Neural progenitor cell (in vitro differentiated cells): ENCODE measurements around the gene ANKRD50. TPM values are rescaled to one million over a fixed set of nuclear protein-coding genes. Genes with fewer than 3 reads are reported as not detected.

Experiments
- DNase-seq: peaks from one replicate; pipeline ENCODE4 v3.0.0-alpha.2; 2016; ENCODE audit warnings: low spot score
- H2AFZ ChIP-seq: fragments of 200-600 bp; sonication (generic); replicated peaks from 2 replicates; pipeline ENCODE4 v1.6.1; 2016; ENCODE audit warnings: antibody characterized with exemption
- H3F3A ChIP-seq: fragments of 200-600 bp; sonication (generic); 2 replicates; pipeline ENCODE4 v1.6.1; 2016; ENCODE audit warnings: antibody characterized with exemption, low read depth
- H3K27ac ChIP-seq: fragments of 200-600 bp; sonication (generic); 2 replicates; pipeline ENCODE4 v1.5.1; 2016; ENCODE audit warnings: mild to moderate bottlenecking
- H3K27me3 ChIP-seq: fragments of 200-600 bp; sonication (generic); 2 replicates; pipeline ENCODE4 v1.6.1; 2016; ENCODE audit warnings: mild to moderate bottlenecking, moderate library complexity
- H3K36me3 ChIP-seq: fragments of 200-600 bp; sonication (generic); 2 replicates; pipeline ENCODE4 v1.5.1; 2016
- H3K4me1 ChIP-seq: fragments of 200-600 bp; sonication (generic); 2 replicates; pipeline ENCODE4 v1.6.1; 2016; ENCODE audit warnings: mixed run types
- H3K4me2 ChIP-seq: fragments of 200-600 bp; sonication (generic); 2 replicates; pipeline ENCODE4 v1.6.1; 2016
- H3K4me3 ChIP-seq: fragments of 200-600 bp; sonication (generic); 2 replicates; pipeline ENCODE4 v1.5.1; 2016
- H3K79me2 ChIP-seq: fragments of 200-600 bp; sonication (generic); 2 replicates; pipeline ENCODE4 v1.6.1; 2016; ENCODE audit warnings: low read depth
- H3K9ac ChIP-seq: fragments of 200-600 bp; sonication (generic); 2 replicates; pipeline ENCODE4 v1.6.1; 2016
- H3K9me3 ChIP-seq: fragments of 200-600 bp; sonication (generic); 2 replicates; pipeline ENCODE4 v1.5.1; 2016; ENCODE audit warnings: low read depth
- H4K20me1 ChIP-seq: fragments of 200-600 bp; sonication (generic); 2 replicates; pipeline ENCODE4 v1.6.1; 2016; ENCODE audit warnings: low read depth
- H3K27ac Mint-ChIP-seq: 3 replicates; pipeline ENCODE4 v1.8.0; 2021; ENCODE audit warnings: mixed read lengths
- H3K27me3 Mint-ChIP-seq: 2 replicates; pipeline ENCODE4 v1.8.0; 2022; ENCODE audit warnings: low read depth, mild to moderate bottlenecking, inconsistent platforms, moderate library complexity, mixed read lengths; ENCODE audit not compliant: insufficient read depth
- H3K36me3 Mint-ChIP-seq: 3 replicates; pipeline ENCODE4 v1.8.0; 2021; ENCODE audit warnings: mixed read lengths
- H3K4me1 Mint-ChIP-seq: 3 replicates; pipeline ENCODE4 v1.8.0; 2021; ENCODE audit warnings: mixed read lengths
- H3K4me3 Mint-ChIP-seq: 3 replicates; pipeline ENCODE4 v1.8.0; 2021; ENCODE audit warnings: mild to moderate bottlenecking, moderate library complexity, mixed read lengths
- H3K9me3 Mint-ChIP-seq: 3 replicates; pipeline ENCODE4 v1.8.0; 2020; ENCODE audit warnings: mixed read lengths
- CTCF ChIP-seq: fragments of 200-600 bp; sonication (generic); IDR thresholded peaks from 2 replicates; pipeline ENCODE4 v1.5.1; 2017; ENCODE audit warnings: antibody characterized with exemption, mild to moderate bottlenecking
- EZH2 ChIP-seq: fragments of 200-600 bp; sonication (generic); IDR thresholded peaks from 2 replicates; pipeline ENCODE4 v1.6.1; 2017; ENCODE audit warnings: antibody characterized with exemption, mild to moderate bottlenecking, moderate library complexity
- EZH2phosphoT487 ChIP-seq: fragments of 200-600 bp; sonication (generic); IDR thresholded peaks from 2 replicates; pipeline ENCODE4 v1.6.1; 2017; ENCODE audit warnings: antibody characterized with exemption
- total RNA-seq: library from RNA; depleted of rRNA; stranded (reverse); fragments of >200 nt; gene quantifications from 2 replicates; pipeline ENCODE4 v1.2.3, GENCODE V29; 2015; ENCODE audit warnings: low replicate concordance

The ANKRD50 gene
- total RNA-seq, 1 donor from 2014 or later, result 47.5 TPM

- Histone ChIP-seq H3K4me1 (peaks cover 19% of the 10 kb centered on the region), H3K4me3 (no peak overlapping the region), H3K79me2 (peaks cover 97% of the 10 kb centered on the region), H2AFZ (no peak overlapping the region), H3K9me3 (peaks cover 8% of the 10 kb centered on the region), H3K36me3 (peaks cover 20% of the 10 kb centered on the region), H3K27ac (no peak overlapping the region), H3K9ac (no peak overlapping the region), H3F3A (peaks cover under 1% of the 10 kb centered on the region), H3K27me3 (no peaks in the 10 kb centered on the region), H4K20me1 (no peaks in the 10 kb centered on the region), H3K4me2 (no peak overlapping the region)
- Mint-ChIP-seq H3K36me3 (peaks cover 71% of the 10 kb centered on the region), H3K4me3 (no peak overlapping the region), H3K27me3 (no peaks in the 10 kb centered on the region), H3K4me1 (peaks cover 8% of the 10 kb centered on the region), H3K27ac (no peak overlapping the region), H3K9me3 (peaks cover 53% of the 10 kb centered on the region)
- DNase-seq, result no peak
- TF ChIP-seq EZH2phosphoT487 (no peak), EZH2 (no peak), CTCF (no peak)
Measured at GRCh38 chr4:124691801-124692200, 20.7 kb downstream of the ANKRD50 start.

- Histone ChIP-seq H3K4me3 (no peak overlapping the region), H3K4me1 (peaks cover 20% of the 10 kb centered on the region), H3K9ac (no peak overlapping the region), H3K4me2 (peak overlapping the region; percentile 30), H3K9me3 (peaks cover 5% of the 10 kb centered on the region), H2AFZ (no peak overlapping the region), H3K36me3 (peaks cover 13% of the 10 kb centered on the region), H3K27me3 (no peaks in the 10 kb centered on the region), H4K20me1 (no peaks in the 10 kb centered on the region), H3K27ac (peak overlapping the region; percentile 61), H3F3A (peaks cover 8% of the 10 kb centered on the region), H3K79me2 (peaks cover 96% of the 10 kb centered on the region)
- Mint-ChIP-seq H3K27me3 (peaks cover 2% of the 10 kb centered on the region), H3K27ac (no peak overlapping the region), H3K9me3 (peaks cover 33% of the 10 kb centered on the region), H3K4me1 (peaks cover 7% of the 10 kb centered on the region), H3K4me3 (no peak overlapping the region), H3K36me3 (peaks cover 61% of the 10 kb centered on the region)
- peak; percentile 69 for DNase-seq
- TF ChIP-seq EZH2phosphoT487 (no peak), EZH2 (no peak), CTCF (no peak)
Measured at GRCh38 chr4:124686279-124686678, 26.3 kb downstream of the ANKRD50 start.

- no peak for DNase-seq
- Histone ChIP-seq H3K9ac (no peak overlapping the region), H2AFZ (no peak overlapping the region), H3K36me3 (peaks cover 13% of the 10 kb centered on the region), H3F3A (peaks cover 8% of the 10 kb centered on the region), H3K79me2 (peaks cover 98% of the 10 kb centered on the region), H3K27me3 (no peaks in the 10 kb centered on the region), H3K4me3 (no peak overlapping the region), H3K27ac (peak overlapping the region; percentile 61), H4K20me1 (no peaks in the 10 kb centered on the region), H3K4me2 (peak overlapping the region; percentile 30), H3K4me1 (peaks cover 20% of the 10 kb centered on the region), H3K9me3 (peaks cover 5% of the 10 kb centered on the region)
- peaks cover 59% of the 10 kb centered on the region for H3K36me3 Mint-ChIP-seq
- peaks cover 7% of the 10 kb centered on the region for H3K4me1 Mint-ChIP-seq
- TF ChIP-seq EZH2, result no peak
- no peak for TF ChIP-seq EZH2phosphoT487
- TF ChIP-seq CTCF, result no peak
- H3K4me3 Mint-ChIP-seq, result no peak overlapping the region
- H3K27ac Mint-ChIP-seq, result no peak overlapping the region
- peaks cover 32% of the 10 kb centered on the region for H3K9me3 Mint-ChIP-seq
- peaks cover 2% of the 10 kb centered on the region for H3K27me3 Mint-ChIP-seq
Measured at GRCh38 chr4:124685851-124686250, 26.7 kb downstream of the ANKRD50 start.
